ENCODE measurements around the gene ZNF559.

DNA sequence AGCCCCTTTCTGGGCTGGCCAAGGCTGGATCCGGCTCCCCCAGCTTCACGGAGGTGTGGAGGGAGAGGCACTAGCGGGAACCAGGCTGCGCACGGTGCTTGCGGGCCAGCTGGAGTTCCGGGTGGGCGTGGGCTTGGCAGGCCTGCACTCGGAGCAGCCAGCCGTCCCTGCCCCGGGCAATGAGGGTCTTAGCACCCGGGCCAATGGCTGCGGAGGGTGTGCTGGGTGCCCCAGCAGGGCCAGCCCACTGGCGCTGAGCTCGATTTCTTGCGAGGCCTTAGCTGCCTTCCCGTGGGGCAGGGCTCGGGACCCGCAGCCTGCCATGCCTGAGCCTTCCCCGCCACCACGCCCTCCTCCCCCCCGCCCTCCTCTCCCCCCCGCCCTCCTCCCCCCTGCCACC is 2.6 kb upstream of the ZNF559 start:
- TF ChIP-seq CTCF (IDR thresholded peaks at IDR 0.05): no peak
- TF ChIP-seq POLR2A (IDR thresholded peaks at IDR 0.05): no peak

Data from Peyer's patch (tissue), 4 donors.